WTC11 (cell line): Measurements from ENCODE around the gene PPP1R37.

Experiments used
- CTCF ChIP-seq: fragments of 200-600 bp; IDR thresholded peaks from 2 replicates; pipeline ENCODE4 v1.8.0; 2022; ENCODE audit warnings: antibody characterized with exemption
- E2F4 ChIP-seq: sonication (generic); formaldehyde crosslinking; IDR thresholded peaks from 2 replicates; pipeline ENCODE4 v1.8.1; 2022; ENCODE audit warnings: low read depth, mild to moderate bottlenecking, moderate library complexity, missing genetic modification reagents, borderline replicate concordance
- STAT6 ChIP-seq: sonication (generic); formaldehyde crosslinking; conservative IDR thresholded peaks from 2 replicates; pipeline ENCODE4 v1.8.1; 2023; ENCODE audit warnings: mild to moderate bottlenecking, low read depth, missing genetic modification reagents, moderate library complexity
- USF1 ChIP-seq: sonication (generic); formaldehyde crosslinking; IDR thresholded peaks from 2 replicates; pipeline ENCODE4 v1.8.0; 2022; ENCODE audit warnings: mild to moderate bottlenecking, missing genetic modification reagents
- ZBTB43 ChIP-seq: sonication (generic); formaldehyde crosslinking; IDR thresholded peaks from 2 replicates; pipeline ENCODE4 v1.8.1; 2023; ENCODE audit warnings: mild to moderate bottlenecking, missing genetic modification reagents
- ZNF138 ChIP-seq: sonication (generic); formaldehyde crosslinking; conservative IDR thresholded peaks from 2 replicates; pipeline ENCODE4 v1.8.1; 2022; ENCODE audit warnings: mild to moderate bottlenecking, moderate library complexity, missing genetic modification reagents
- ZNF425 ChIP-seq: fragments of 250-450 bp; sonication (Bioruptor Pico); conservative IDR thresholded peaks from 2 replicates; pipeline ENCODE4 v1.9.0; 2021; ENCODE audit warnings: mild to moderate bottlenecking

- TF ChIP-seq CTCF (no peak), ZNF138 (CRISPR knock-in tag) (no peak), USF1 (no peak), ZBTB43 (CRISPR knock-in tag) (no peak), STAT6 (CRISPR knock-in tag) (no peak), ZNF425 (CRISPR knock-in tag) (no peak), E2F4 (CRISPR knock-in tag) (no peak; the same call in 1 of the 2 replicates)
Observed at GRCh38 chr19:45102481-45102880, 9.5 kb downstream of the PPP1R37 start.
